ENCODE data around the gene IRAK3. TPM values are rescaled to one million over a fixed set of nuclear protein-coding genes. Genes with fewer than 3 reads are reported as not detected.

Gene IRAK3
- total RNA-seq, 1 donor from 2014 or later, result 0.05 TPM

GRCh38 chr12:66197495-66197921 is 8.5 kb downstream of the IRAK3 start:
- no peak overlapping the region for H2AFZ ChIP-seq (ENCODE audit: low read depth, low read length)
- no peak overlapping the region for H3K27ac Mint-ChIP-seq (ENCODE audit: unreplicated experiment)
- no peak overlapping the region for H3K4me3 ChIP-seq (ENCODE audit: insufficient read depth, low read depth, low read length)
- H3K79me2 ChIP-seq (ENCODE audit: insufficient read depth, low read length), result no peaks in the 10 kb centered on the region
- DNase-seq (ENCODE audit: low read depth) (no peak), FAIRE-seq (no peak)
- H3K36me3 Mint-ChIP-seq (ENCODE audit: low read depth, unreplicated experiment), result no peaks in the 10 kb centered on the region
- no peak overlapping the region for H3K9ac ChIP-seq (ENCODE audit: low read length)
- no peak overlapping the region for H3K4me3 Mint-ChIP-seq (ENCODE audit: unreplicated experiment)
- H3K9me3 ChIP-seq (ENCODE audit: insufficient read depth, low read depth, low read length), result no peaks in the 10 kb centered on the region
- TF ChIP-seq, protein P1, sequence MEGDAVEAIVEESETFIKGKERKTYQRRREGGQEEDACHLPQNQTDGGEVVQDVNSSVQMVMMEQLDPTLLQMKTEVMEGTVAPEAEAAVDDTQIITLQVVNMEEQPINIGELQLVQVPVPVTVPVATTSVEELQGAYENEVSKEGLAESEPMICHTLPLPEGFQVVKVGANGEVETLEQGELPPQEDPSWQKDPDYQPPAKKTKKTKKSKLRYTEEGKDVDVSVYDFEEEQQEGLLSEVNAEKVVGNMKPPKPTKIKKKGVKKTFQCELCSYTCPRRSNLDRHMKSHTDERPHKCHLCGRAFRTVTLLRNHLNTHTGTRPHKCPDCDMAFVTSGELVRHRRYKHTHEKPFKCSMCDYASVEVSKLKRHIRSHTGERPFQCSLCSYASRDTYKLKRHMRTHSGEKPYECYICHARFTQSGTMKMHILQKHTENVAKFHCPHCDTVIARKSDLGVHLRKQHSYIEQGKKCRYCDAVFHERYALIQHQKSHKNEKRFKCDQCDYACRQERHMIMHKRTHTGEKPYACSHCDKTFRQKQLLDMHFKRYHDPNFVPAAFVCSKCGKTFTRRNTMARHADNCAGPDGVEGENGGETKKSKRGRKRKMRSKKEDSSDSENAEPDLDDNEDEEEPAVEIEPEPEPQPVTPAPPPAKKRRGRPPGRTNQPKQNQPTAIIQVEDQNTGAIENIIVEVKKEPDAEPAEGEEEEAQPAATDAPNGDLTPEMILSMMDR (IDR thresholded peaks at IDR 0.05; ENCODE audit: insufficient read depth, low read depth, low read length), result no peak
- no peak for TF ChIP-seq EZH2 (IDR thresholded peaks at IDR 0.05; ENCODE audit: insufficient read depth, low read length)
- H3K4me1 Mint-ChIP-seq (ENCODE audit: low read depth, unreplicated experiment), result no peaks in the 10 kb centered on the region
- H3K27me3 ChIP-seq (ENCODE audit: insufficient read depth, low read length), result no peaks in the 10 kb centered on the region
- no peak overlapping the region for H3K27ac ChIP-seq (ENCODE audit: low read depth, low read length)
- H3K9me3 Mint-ChIP-seq (ENCODE audit: unreplicated experiment), result peaks cover 8% of the 10 kb centered on the region
- H3K4me1 ChIP-seq (ENCODE audit: insufficient read depth, low read length), result no peaks in the 10 kb centered on the region
- H4K20me1 ChIP-seq (ENCODE audit: insufficient read depth, low read length), result no peaks in the 10 kb centered on the region
- no peak overlapping the region for H3K4me2 ChIP-seq (ENCODE audit: low read length)
- H3K36me3 ChIP-seq (ENCODE audit: insufficient read depth, low read length), result no peaks in the 10 kb centered on the region
- peaks cover 12% of the 10 kb centered on the region for H3K27me3 Mint-ChIP-seq (ENCODE audit: low read depth, unreplicated experiment)

GRCh38 chr12:66199141-66199540 is 10.1 kb downstream of the IRAK3 start:
- Histone ChIP-seq H2AFZ (ENCODE audit: low read depth, low read length) (no peak overlapping the region), H3K4me2 (ENCODE audit: low read length) (no peak overlapping the region), H3K79me2 (ENCODE audit: insufficient read depth, low read length) (no peaks in the 10 kb centered on the region), H3K9me3 (ENCODE audit: insufficient read depth, low read depth, low read length) (no peaks in the 10 kb centered on the region), H3K4me3 (ENCODE audit: insufficient read depth, low read depth, low read length) (no peak overlapping the region), H3K27ac (ENCODE audit: low read depth, low read length) (no peak overlapping the region), H3K27me3 (ENCODE audit: insufficient read depth, low read length) (no peaks in the 10 kb centered on the region), H4K20me1 (ENCODE audit: insufficient read depth, low read length) (no peaks in the 10 kb centered on the region), H3K9ac (ENCODE audit: low read length) (no peak overlapping the region), H3K36me3 (ENCODE audit: insufficient read depth, low read length) (no peaks in the 10 kb centered on the region), H3K4me1 (ENCODE audit: insufficient read depth, low read length) (no peaks in the 10 kb centered on the region)
- Mint-ChIP-seq H3K27me3 (ENCODE audit: low read depth, unreplicated experiment) (peaks cover 8% of the 10 kb centered on the region), H3K9me3 (ENCODE audit: unreplicated experiment) (peaks cover 8% of the 10 kb centered on the region), H3K36me3 (ENCODE audit: low read depth, unreplicated experiment) (no peaks in the 10 kb centered on the region), H3K27ac (ENCODE audit: unreplicated experiment) (no peak overlapping the region), H3K4me3 (ENCODE audit: unreplicated experiment) (no peak overlapping the region), H3K4me1 (ENCODE audit: low read depth, unreplicated experiment) (no peaks in the 10 kb centered on the region)
- DNase-seq (ENCODE audit: low read depth), result no peak
- TF ChIP-seq, protein P1 (IDR thresholded peaks at IDR 0.05; ENCODE audit: insufficient read depth, low read depth, low read length), result no peak
- no peak for TF ChIP-seq EZH2 (IDR thresholded peaks at IDR 0.05; ENCODE audit: insufficient read depth, low read length)
- FAIRE-seq, result no peak

GRCh38 chr12:66199831-66200509 is 11.0 kb downstream of the IRAK3 start:
- Mint-ChIP-seq H3K27me3 (ENCODE audit: low read depth, unreplicated experiment) (peaks cover 1% of the 10 kb centered on the region), H3K9me3 (ENCODE audit: unreplicated experiment) (peaks cover 8% of the 10 kb centered on the region), H3K4me1 (ENCODE audit: low read depth, unreplicated experiment) (no peaks in the 10 kb centered on the region), H3K36me3 (ENCODE audit: low read depth, unreplicated experiment) (no peaks in the 10 kb centered on the region), H3K4me3 (ENCODE audit: unreplicated experiment) (no peak overlapping the region), H3K27ac (ENCODE audit: unreplicated experiment) (no peak overlapping the region)
- no peaks in the 10 kb centered on the region for H3K79me2 ChIP-seq (ENCODE audit: insufficient read depth, low read length)
- H3K4me1 ChIP-seq (ENCODE audit: insufficient read depth, low read length), result no peaks in the 10 kb centered on the region
- no peak overlapping the region for H2AFZ ChIP-seq (ENCODE audit: low read depth, low read length)
- FAIRE-seq, result no peak
- no peak overlapping the region for H3K9ac ChIP-seq (ENCODE audit: low read length)
- TF ChIP-seq, protein P1 (IDR thresholded peaks at IDR 0.05; ENCODE audit: insufficient read depth, low read depth, low read length), result no peak
- TF ChIP-seq EZH2 (IDR thresholded peaks at IDR 0.05; ENCODE audit: insufficient read depth, low read length), result no peak
- no peaks in the 10 kb centered on the region for H3K36me3 ChIP-seq (ENCODE audit: insufficient read depth, low read length)
- no peaks in the 10 kb centered on the region for H3K27me3 ChIP-seq (ENCODE audit: insufficient read depth, low read length)
- no peak for DNase-seq (ENCODE audit: low read depth)
- H3K4me3 ChIP-seq (ENCODE audit: insufficient read depth, low read depth, low read length), result no peak overlapping the region
- no peaks in the 10 kb centered on the region for H4K20me1 ChIP-seq (ENCODE audit: insufficient read depth, low read length)
- H3K9me3 ChIP-seq (ENCODE audit: insufficient read depth, low read depth, low read length), result no peaks in the 10 kb centered on the region
- H3K27ac ChIP-seq (ENCODE audit: low read depth, low read length), result no peak overlapping the region
- no peak overlapping the region for H3K4me2 ChIP-seq (ENCODE audit: low read length)
